ENCODE data around the gene TSC2. TPM values are rescaled to one million over a fixed set of nuclear protein-coding genes. Genes with fewer than 3 reads are reported as not detected.

The TSC2 gene
- total and polyA plus RNA-seq, 4 donors = 23.3 to 51.2 (median 28.7) TPM

GRCh38 chr16:2061526-2061925, 13.7 kb downstream of the TSC2 start (continued):
- TF ChIP-seq ZBTB33 (IDR thresholded peaks at IDR 0.05) (no peak), FOXA2 (IDR thresholded peaks at IDR 0.05) (no peak)

GRCh38 chr16:2062801-2063200, 15.0 kb downstream of the TSC2 start:
- Histone ChIP-seq H3K9ac (ENCODE audit: low read depth in 1 of 2, low read length in 2 of 2) (no peak overlapping the region), H3K4me3 (ENCODE audit: low read depth in 1 of 3, low read length in 3 of 3) (no peak overlapping the region), H3K36me3 (ENCODE audit: control insufficient read depth in 4 of 4, insufficient read depth in 3 of 4, low read depth in 1 of 4, low read length in 3 of 4) (peaks cover 9 to 63% (median 20%) of the 10 kb centered on the region in 4 donors), H3K27ac (ENCODE audit: low read depth in 1 of 2, low read length in 2 of 2) (no peak overlapping the region), H3K4me1 (ENCODE audit: control insufficient read depth in 4 of 4, insufficient read depth in 4 of 4, low read length in 3 of 4) (peaks cover 0 to 7% (median 4%) of the 10 kb centered on the region in 4 donors), H3K9me3 (ENCODE audit: control insufficient read depth in 4 of 4, low read length in 3 of 4) (no peaks in the 10 kb centered on the region), H3K27me3 (ENCODE audit: control insufficient read depth in 4 of 4, insufficient read depth in 4 of 4, low read length in 3 of 4) (no peaks in the 10 kb centered on the region)
- TF ChIP-seq JUND (IDR thresholded peaks at IDR 0.05) = no peak
- TF ChIP-seq SP1 (IDR thresholded peaks at IDR 0.05) = no peak
- no peak for TF ChIP-seq EGR1 (IDR thresholded peaks at IDR 0.05; ENCODE audit: low read depth in 2 of 2)
- no peak for TF ChIP-seq HNF4A (conservative IDR thresholded peaks at IDR 0.05)
- TF ChIP-seq FOXA1 (IDR thresholded peaks at IDR 0.05) = no peak
- TF ChIP-seq YY1 (IDR thresholded peaks at IDR 0.05) = no peak
- no peak for TF ChIP-seq CTCF (IDR thresholded peaks at IDR 0.05; ENCODE audit: low read depth, low read length, missing input control)
- no peak for TF ChIP-seq TAF1 (conservative IDR thresholded peaks at IDR 0.05)
- no peak for TF ChIP-seq NR2F2 (IDR thresholded peaks at IDR 0.05)
- TF ChIP-seq MAX (IDR thresholded peaks at IDR 0.05) = no peak
- TF ChIP-seq RAD21 (IDR thresholded peaks at IDR 0.05) = no peak
- no peak for TF ChIP-seq HNF4G (IDR thresholded peaks at IDR 0.05)
- no peak for TF ChIP-seq REST (IDR thresholded peaks at IDR 0.05)
- no peak for TF ChIP-seq GABPA (IDR thresholded peaks at IDR 0.05 in 1 of 2, conservative IDR thresholded peaks at IDR 0.05 in 1 of 2)
- DNase-seq (ENCODE audit: low spot score) = no peak
- WGBS = 98% methylated on average over 28 of the region's 28 CpGs

Measured in liver (tissue), 9 donors.